K562 (cell line): ENCODE data around the gene PPIL1. TPM values are rescaled to one million over a fixed set of nuclear protein-coding genes. Genes with fewer than 3 reads are reported as not detected.

Experiments
- HDAC2 ChIP-seq: fragments of 450-650 bp; IDR thresholded peaks from 2 replicates; pipeline ENCODE4 v1.6.1; 2016; ENCODE audit warnings: mild to moderate bottlenecking
- HIVEP1 ChIP-seq: fragments of 250-450 bp; sonication (Bioruptor Pico); IDR thresholded peaks from 2 replicates; pipeline ENCODE4 v1.4.0; 2020; ENCODE audit warnings: mild to moderate bottlenecking
- MCM5 ChIP-seq: fragments of 450-650 bp; IDR thresholded peaks from 2 replicates; pipeline ENCODE4 v1.6.1; 2016; ENCODE audit warnings: low read depth
- MTA1 ChIP-seq: fragments of 450-650 bp; IDR thresholded peaks from 2 replicates; pipeline ENCODE4 v1.6.1; 2017; ENCODE audit warnings: borderline replicate concordance
- SMAD1 ChIP-seq: fragments of 150-350 bp; IDR thresholded peaks from 2 replicates; pipeline ENCODE4 v1.6.1; 2014; ENCODE audit warnings: low read length, low read depth; ENCODE audit not compliant: partially characterized antibody
- SREBF2 ChIP-seq: sonication (generic); formaldehyde crosslinking; IDR thresholded peaks from 2 replicates; pipeline ENCODE4 v1.4.0; 2020; ENCODE audit warnings: mild to moderate bottlenecking, missing genetic modification reagents
- TRIM28 ChIP-seq: fragments of 450-650 bp; IDR thresholded peaks from 2 replicates; pipeline ENCODE4 v1.6.1; 2017
- ZFX ChIP-seq: sonication (generic); formaldehyde crosslinking; IDR thresholded peaks from 2 replicates; pipeline ENCODE4 v1.8.0; 2022; ENCODE audit warnings: mild to moderate bottlenecking, missing genetic modification reagents, moderate library complexity
- ZNF175 ChIP-seq: fragments of 200-800 bp; sonication (Bioruptor generic); IDR thresholded peaks from 2 replicates; pipeline ENCODE4 v1.6.1; 2016; ENCODE audit warnings: low read depth, mild to moderate bottlenecking, missing genetic modification characterization, missing compliant biosample characterization
- ZNF232 ChIP-seq: sonication (generic); formaldehyde crosslinking; IDR thresholded peaks from 2 replicates; pipeline ENCODE4 v1.8.0; 2022; ENCODE audit warnings: mild to moderate bottlenecking, missing genetic modification reagents
- ZNF699 ChIP-seq: fragments of 250-450 bp; sonication (Bioruptor Pico); IDR thresholded peaks from 2 replicates; pipeline ENCODE4 v1.8.0; 2021; ENCODE audit warnings: mild to moderate bottlenecking, moderate library complexity; ENCODE audit not compliant: insufficient replicate concordance
- polyA plus RNA-seq, 8 experiments: library from polyadenylated mRNA; depleted of rRNA in 4 of 8; stranded (reverse) in 5 of 8; unstranded in 3 of 8; fragments of >200 nt; fragmentation: Nextera tagmentation in 2 of 8; fragmentation: Illumina TruSeq in 1 of 8; extraction: Ambion mirVana in 2 of 8; extraction: Trizol in 1 of 8; gene quantifications; 2 replicates each; pipeline versions ENCODE4 v1.2.1 to v1.2.3, GENCODE V29; 2011 to 2014; ENCODE audit warnings: inconsistent platforms in 1 of 8, missing spikeins in 1 of 8
- total RNA-seq, 7 experiments: library from RNA; depleted of rRNA in 6 of 7; stranded (reverse); fragments of >200 nt in 6 of 7; fragmentation: Illumina TruSeq in 2 of 7; extraction: Trizol in 2 of 7; gene quantifications; 2 replicates each; pipeline versions ENCODE4 v1.2.1 to v1.2.3, GENCODE V29; 2011 to 2021; ENCODE audit warnings: low replicate concordance in 1 of 7
- TF ChIP-seq, protein P1 (sequence below): sonication (generic); formaldehyde crosslinking; IDR thresholded peaks from 2 replicates; pipeline ENCODE4 v1.8.0; 2022; ENCODE audit warnings: mild to moderate bottlenecking, missing genetic modification reagents
- TF ChIP-seq, protein P2 (sequence below): sonication (generic); formaldehyde crosslinking; IDR thresholded peaks from 2 replicates; pipeline ENCODE4 v1.4.0; 2020; ENCODE audit warnings: mild to moderate bottlenecking, missing genetic modification reagents
- TF ChIP-seq, protein P3 (sequence below), 3 experiments: fragments of 200-800 bp in 1 of 3; sonication (Bioruptor generic) in 1 of 3; sonication (generic) in 1 of 3; formaldehyde crosslinking in 1 of 3; IDR thresholded peaks; 2 replicates each; pipeline versions ENCODE4 v1.6.1 to v1.8.0; 2016 to 2022; ENCODE audit warnings: mild to moderate bottlenecking in 2 of 3, missing compliant biosample characterization in 2 of 3, missing genetic modification characterization in 2 of 3, missing genetic modification reagents in 1 of 3
- TF ChIP-seq, protein P4 (sequence below): fragments of 250-450 bp; sonication (Bioruptor Pico); IDR thresholded peaks from 2 replicates; pipeline ENCODE4 v1.5.0; 2021; ENCODE audit warnings: mild to moderate bottlenecking, moderate library complexity

PPIL1 gene
- total and polyA plus RNA-seq, 9 of the 15 experiments (the other 6 are each of a cell fraction or from before 2014, with no cell fraction given): 65.8 to 205 (median 130) TPM

DNA sequence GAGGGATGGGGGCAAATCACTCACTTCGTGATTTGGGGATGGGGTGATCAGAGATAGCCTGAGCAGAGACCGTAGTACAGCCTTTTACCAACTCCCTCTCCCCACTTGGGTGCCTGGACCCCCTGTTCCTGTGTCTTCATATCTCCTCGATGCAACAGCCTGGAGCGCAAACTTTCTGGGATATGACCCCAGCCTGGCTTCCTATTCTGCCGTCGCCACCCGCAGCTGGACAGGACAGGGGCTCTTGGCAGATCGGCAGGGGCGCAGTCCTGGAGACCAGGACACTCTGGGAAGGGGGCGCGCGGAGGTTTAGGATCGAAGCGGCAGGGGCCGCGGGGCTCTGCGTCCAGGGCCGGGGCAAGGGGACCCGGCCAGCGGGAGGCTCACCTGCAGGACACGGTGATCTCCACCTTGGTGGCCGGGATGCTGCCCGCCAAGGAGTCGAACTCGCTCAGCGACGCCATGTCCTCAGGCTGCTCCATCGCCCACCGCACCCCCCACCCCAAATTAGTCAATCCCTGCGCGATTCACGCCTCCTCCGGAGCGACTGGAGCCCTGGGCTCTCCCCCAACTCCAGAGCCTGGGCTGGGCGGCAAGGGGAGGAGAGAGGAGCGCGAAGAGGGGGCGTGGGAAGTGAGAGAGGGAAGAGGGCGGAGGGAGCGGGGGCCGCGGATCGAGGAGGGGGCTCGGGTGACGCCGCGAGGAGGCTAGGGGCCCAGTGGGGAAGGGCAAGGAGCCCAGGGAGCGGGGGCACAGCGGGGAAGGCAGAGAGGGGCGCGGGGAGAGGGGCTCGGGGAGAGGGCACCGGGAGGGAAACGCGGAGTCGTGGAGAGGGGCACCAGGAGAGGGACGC, 35.5 kb downstream of the PPIL1 start, which contains the start of gene CPNE5 (continued):
- TF ChIP-seq, protein P1, sequence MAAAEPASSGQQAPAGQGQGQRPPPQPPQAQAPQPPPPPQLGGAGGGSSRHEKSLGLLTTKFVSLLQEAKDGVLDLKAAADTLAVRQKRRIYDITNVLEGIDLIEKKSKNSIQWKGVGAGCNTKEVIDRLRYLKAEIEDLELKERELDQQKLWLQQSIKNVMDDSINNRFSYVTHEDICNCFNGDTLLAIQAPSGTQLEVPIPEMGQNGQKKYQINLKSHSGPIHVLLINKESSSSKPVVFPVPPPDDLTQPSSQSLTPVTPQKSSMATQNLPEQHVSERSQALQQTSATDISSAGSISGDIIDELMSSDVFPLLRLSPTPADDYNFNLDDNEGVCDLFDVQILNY (CRISPR knock-in tag): no peak
- TF ChIP-seq, protein P2, sequence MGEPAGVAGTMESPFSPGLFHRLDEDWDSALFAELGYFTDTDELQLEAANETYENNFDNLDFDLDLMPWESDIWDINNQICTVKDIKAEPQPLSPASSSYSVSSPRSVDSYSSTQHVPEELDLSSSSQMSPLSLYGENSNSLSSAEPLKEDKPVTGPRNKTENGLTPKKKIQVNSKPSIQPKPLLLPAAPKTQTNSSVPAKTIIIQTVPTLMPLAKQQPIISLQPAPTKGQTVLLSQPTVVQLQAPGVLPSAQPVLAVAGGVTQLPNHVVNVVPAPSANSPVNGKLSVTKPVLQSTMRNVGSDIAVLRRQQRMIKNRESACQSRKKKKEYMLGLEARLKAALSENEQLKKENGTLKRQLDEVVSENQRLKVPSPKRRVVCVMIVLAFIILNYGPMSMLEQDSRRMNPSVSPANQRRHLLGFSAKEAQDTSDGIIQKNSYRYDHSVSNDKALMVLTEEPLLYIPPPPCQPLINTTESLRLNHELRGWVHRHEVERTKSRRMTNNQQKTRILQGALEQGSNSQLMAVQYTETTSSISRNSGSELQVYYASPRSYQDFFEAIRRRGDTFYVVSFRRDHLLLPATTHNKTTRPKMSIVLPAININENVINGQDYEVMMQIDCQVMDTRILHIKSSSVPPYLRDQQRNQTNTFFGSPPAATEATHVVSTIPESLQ (CRISPR knock-in tag): no peak
- TF ChIP-seq ZNF175 (CRISPR knock-in tag) (no peak), SMAD1 (no peak), TRIM28 (no peak), MCM5 (no peak), HDAC2 (no peak), ZNF699 (CRISPR knock-in tag) (no peak), SREBF2 (no peak), ZFX (CRISPR knock-in tag) (no peak), ZNF232 (no peak), HIVEP1 (no peak), MTA1 (no peak)
- TF ChIP-seq, protein P3, sequence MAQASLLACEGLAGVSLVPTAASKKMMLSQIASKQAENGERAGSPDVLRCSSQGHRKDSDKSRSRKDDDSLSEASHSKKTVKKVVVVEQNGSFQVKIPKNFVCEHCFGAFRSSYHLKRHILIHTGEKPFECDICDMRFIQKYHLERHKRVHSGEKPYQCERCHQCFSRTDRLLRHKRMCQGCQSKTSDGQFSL (CRISPR knock-in tag; IDR thresholded peaks at IDR 0.05): peak; percentile 17; the same call in 1 of the 2 replicates
- TF ChIP-seq, protein P3 (tag; IDR thresholded peaks at IDR 0.05): no peak
- TF ChIP-seq, protein P4, sequence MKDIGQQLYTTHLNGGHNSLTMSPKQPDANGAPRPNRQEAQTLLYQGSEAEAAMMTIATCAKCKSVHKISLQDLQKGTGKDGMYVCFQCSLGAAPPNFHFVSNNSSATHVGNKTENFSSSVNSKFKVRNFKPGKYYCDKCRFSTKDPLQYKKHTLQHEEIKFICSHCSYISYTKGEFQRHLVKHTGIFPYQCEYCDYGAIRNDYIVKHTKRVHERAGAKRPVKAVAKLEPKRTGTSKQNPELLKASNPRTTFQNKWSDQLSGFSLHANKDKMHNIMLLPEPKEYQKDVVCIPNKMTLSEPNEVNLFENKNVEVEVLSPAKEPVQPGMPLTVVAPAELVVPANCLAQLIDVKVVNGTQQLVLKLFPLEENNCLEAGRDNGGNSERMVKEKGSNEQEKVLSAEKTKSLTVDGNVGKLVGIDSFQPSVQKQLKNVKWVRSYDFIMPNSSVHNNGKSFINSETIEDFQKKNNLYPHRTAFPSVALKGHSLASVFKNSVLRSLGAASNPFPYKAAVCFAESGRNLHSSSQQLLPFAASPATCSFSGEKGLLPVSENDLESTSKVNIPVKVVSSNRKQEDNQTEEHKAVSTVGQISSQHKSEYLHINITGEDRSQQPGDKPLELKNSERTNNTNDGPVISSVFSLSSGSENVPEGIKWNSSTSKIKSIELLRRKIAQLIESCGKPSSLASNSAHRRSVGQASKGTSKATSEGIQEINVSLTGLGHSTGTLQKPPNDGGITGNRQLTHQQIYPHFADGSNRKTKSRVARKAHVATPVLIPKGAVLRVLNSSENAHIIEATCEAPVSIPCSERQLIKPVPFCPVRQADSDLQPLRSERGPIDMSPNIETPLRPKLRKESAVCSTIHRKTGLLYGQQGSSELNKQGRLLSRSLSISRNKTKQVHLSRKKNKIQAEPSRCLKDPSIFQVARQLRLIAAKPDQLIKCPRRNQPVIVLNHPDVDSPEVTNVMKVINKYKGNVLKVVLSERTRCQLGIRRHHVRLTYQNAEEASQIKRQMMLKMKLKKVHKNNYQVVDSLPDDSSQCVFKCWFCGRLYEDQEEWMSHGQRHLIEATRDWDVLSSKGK: no peak
